ENCODE measurements around the gene RPH3AL. TPM values are rescaled to one million over a fixed set of nuclear protein-coding genes. Genes with fewer than 3 reads are reported as not detected.

Gene RPH3AL
- total RNA-seq, 2 donors from 2014 or later = 11.7 to 17.8 TPM

DNA sequence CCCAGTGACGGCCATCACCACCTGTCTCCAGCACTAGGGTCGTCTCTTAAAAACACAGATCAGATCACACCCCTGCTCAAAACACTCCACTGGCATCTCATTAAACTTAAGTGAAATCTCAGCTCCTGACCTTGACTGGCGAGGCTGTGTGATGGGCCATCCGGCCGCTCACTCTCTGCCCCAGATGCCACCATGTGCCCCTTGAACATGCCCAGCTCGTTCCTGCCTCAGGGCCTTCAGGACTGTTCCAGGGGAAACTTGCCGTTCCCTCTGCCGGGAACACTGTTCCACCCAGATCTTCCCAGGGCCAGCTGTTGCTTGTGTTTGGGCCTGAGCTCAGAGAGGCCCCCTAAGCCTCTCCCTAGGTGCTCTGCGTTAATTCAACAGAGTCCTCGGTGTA, 39.4 kb downstream of the RPH3AL start:
- no peaks in the 10 kb centered on the region for H3K27me3 ChIP-seq (replicated peaks; ENCODE audit: insufficient read depth)
- WGBS = 91% methylated on average over 10 of the region's 10 CpGs
- no peak for TF ChIP-seq POLR2AphosphoS5 (IDR thresholded peaks at IDR 0.05)
- TF ChIP-seq, protein P1, sequence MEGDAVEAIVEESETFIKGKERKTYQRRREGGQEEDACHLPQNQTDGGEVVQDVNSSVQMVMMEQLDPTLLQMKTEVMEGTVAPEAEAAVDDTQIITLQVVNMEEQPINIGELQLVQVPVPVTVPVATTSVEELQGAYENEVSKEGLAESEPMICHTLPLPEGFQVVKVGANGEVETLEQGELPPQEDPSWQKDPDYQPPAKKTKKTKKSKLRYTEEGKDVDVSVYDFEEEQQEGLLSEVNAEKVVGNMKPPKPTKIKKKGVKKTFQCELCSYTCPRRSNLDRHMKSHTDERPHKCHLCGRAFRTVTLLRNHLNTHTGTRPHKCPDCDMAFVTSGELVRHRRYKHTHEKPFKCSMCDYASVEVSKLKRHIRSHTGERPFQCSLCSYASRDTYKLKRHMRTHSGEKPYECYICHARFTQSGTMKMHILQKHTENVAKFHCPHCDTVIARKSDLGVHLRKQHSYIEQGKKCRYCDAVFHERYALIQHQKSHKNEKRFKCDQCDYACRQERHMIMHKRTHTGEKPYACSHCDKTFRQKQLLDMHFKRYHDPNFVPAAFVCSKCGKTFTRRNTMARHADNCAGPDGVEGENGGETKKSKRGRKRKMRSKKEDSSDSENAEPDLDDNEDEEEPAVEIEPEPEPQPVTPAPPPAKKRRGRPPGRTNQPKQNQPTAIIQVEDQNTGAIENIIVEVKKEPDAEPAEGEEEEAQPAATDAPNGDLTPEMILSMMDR (IDR thresholded peaks at IDR 0.05) = no peak
- TF ChIP-seq POLR2A (IDR thresholded peaks at IDR 0.05) = no peak
- H3K36me3 ChIP-seq = no peaks in the 10 kb centered on the region
- no peak overlapping the region for H3K27ac ChIP-seq
- intact Hi-C loops (cut with DNase I) = no loop called here
- DNase-seq (ENCODE audit: low spot score) = no peak
- no peaks in the 10 kb centered on the region for H3K4me1 ChIP-seq (replicated peaks)
- no peak overlapping the region for H3K4me3 ChIP-seq
- H3K9me3 ChIP-seq = no peaks in the 10 kb centered on the region

DNA sequence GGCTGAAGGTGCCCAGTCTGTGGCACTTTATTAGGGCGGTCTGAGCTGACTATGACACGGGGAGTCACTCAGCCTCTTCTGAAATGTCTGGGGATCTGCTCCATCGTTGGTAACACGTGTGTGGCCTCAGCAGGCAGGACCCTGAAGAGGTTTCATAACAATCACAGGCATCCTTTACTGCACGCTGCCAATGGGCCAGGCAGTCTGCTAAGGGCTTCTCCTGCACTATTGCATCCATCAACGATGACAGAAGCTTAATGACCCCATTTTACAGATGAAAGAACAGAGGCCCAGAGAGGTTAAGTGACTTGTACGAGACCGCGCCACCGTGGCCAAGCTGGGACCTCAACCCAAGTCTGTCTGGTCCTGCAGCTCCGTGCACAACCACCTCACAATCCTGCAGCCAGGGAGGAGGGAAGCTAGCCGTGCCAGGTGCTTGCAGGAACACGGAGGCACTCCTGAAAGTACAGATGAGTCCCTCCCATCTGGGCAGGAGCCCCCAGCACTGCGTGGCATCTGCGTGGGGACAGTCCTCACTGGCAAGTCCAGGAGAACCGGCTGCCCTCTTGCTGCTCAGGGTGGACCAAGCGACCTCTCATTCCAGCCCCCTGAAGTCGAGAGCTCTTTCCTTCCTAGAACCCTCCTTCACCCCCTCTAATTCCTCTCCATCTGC, 40.0 kb downstream of the RPH3AL start:
- Histone ChIP-seq H3K27ac (no peak overlapping the region), H3K4me3 (no peak overlapping the region), H3K27me3 (replicated peaks; ENCODE audit: insufficient read depth) (no peaks in the 10 kb centered on the region), H3K4me1 (replicated peaks) (no peaks in the 10 kb centered on the region), H3K36me3 (no peaks in the 10 kb centered on the region), H3K9me3 (no peaks in the 10 kb centered on the region)
- TF ChIP-seq, protein P1 (IDR thresholded peaks at IDR 0.05) = no peak
- TF ChIP-seq POLR2AphosphoS5 (IDR thresholded peaks at IDR 0.05) (no peak), POLR2A (IDR thresholded peaks at IDR 0.05) (no peak)
- DNase-seq (ENCODE audit: low spot score) = no peak
- intact Hi-C loops (cut with DNase I) = no loop called here
- WGBS = 80% methylated on average over 18 of the region's 18 CpGs

- Histone ChIP-seq H3K27ac (no peak overlapping the region), H3K4me1 (replicated peaks) (no peaks in the 10 kb centered on the region), H3K36me3 (no peaks in the 10 kb centered on the region), H3K4me3 (no peak overlapping the region), H3K9me3 (no peaks in the 10 kb centered on the region), H3K27me3 (replicated peaks; ENCODE audit: insufficient read depth) (no peaks in the 10 kb centered on the region)
- TF ChIP-seq, protein P1 (IDR thresholded peaks at IDR 0.05) = no peak
- TF ChIP-seq POLR2AphosphoS5 (IDR thresholded peaks at IDR 0.05) (peak; percentile 30), POLR2A (IDR thresholded peaks at IDR 0.05) (no peak)
- no peak for DNase-seq (ENCODE audit: low spot score)
- WGBS = 38% methylated on average over 20 of the region's 20 CpGs
- intact Hi-C loops (cut with DNase I) = no loop called here
These were observed 41.4 kb downstream of the RPH3AL start for GRCh38 chr17:311119-311782.

DNA sequence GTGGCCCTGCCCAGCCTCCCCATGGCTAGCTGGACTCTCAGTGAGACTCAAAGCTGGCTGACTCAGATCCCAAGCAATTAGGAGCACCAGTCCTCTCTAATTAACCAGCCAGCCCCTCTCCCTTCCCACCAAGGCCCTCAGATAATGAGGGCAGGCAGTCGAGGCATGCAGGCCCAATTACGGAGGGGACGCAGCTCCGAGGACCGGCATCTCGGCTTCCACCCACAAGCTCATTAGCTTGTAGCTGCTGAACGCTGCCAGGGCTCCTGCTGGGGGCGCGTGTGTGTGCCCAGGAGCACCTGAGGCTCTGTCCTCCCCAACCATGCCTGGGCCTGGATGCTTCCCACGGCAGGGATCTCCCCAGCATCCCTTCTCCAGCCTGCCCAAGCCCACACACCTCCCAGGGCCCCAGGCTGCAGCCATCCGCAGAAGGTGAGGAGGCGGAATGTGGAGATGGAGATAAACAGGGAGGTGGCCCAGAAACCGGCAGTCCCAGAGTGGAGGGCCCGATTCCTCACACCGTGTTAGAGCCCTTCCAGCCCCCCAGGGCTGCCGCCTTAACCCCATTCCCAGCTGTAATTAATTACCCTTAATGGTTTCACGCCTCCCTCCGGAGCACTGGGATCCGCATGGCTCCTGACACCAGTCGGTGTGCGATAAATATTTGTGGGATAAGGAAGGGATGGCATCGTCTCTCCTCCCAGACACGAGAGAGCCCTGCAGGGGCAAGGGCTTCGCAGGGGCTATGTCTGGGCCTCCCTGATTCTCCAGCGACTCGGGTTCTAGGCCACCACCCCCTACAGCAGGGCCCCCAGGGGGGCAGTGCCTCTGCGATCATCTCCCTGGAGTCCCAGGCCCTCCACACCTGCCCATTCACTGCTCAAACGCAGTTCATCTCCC, 42.2 kb downstream of the RPH3AL start:
- Histone ChIP-seq H3K4me3 (no peak overlapping the region), H3K36me3 (no peaks in the 10 kb centered on the region), H3K27ac (no peak overlapping the region), H3K27me3 (replicated peaks; ENCODE audit: insufficient read depth) (no peaks in the 10 kb centered on the region), H3K4me1 (replicated peaks) (no peaks in the 10 kb centered on the region), H3K9me3 (no peaks in the 10 kb centered on the region)
- TF ChIP-seq POLR2A (IDR thresholded peaks at IDR 0.05) = no peak
- TF ChIP-seq, protein P1 (IDR thresholded peaks at IDR 0.05) = no peak
- TF ChIP-seq POLR2AphosphoS5 (IDR thresholded peaks at IDR 0.05) = no peak
- DNase-seq (ENCODE audit: low spot score) = no peak
- WGBS = 88% methylated on average over 28 of the region's 28 CpGs
- intact Hi-C loops (cut with DNase I) = no loop called here

Data from prostate gland (tissue), 2 donors.